GM10248 (cell line): ENCODE data around the gene BHLHE23.

Experiments
- CTCF ChIA-PET: fragments of 300-600 bp; sonication (Branson Sonifier 250); formaldehyde crosslinking; extraction: SDS; loops from one replicate; lab custom pipeline; 2021; ENCODE audit warnings: antibody characterized with exemption; lab: Yijun Ruan, JAX
- POLR2A ChIA-PET: fragments of 350-650 bp; sonication (Branson Sonifier 250); formaldehyde crosslinking; extraction: SDS; loops from one replicate; lab custom pipeline; 2020; ENCODE audit warnings: antibody characterized with exemption; lab: Yijun Ruan, JAX
- DNase-seq: peaks from one replicate; pipeline ENCODE4 v3.0.0; 2012; ENCODE audit errors: extremely low spot score
- TF ChIP-seq, protein P1 (sequence below): IDR thresholded peaks from 2 replicates; pipeline ENCODE4 v1.5.1; 2012; ENCODE audit warnings: mild to moderate bottlenecking, low read depth; ENCODE audit errors: extremely low read depth, missing control alignments, control extremely low read depth

BHLHE23 gene

DNA sequence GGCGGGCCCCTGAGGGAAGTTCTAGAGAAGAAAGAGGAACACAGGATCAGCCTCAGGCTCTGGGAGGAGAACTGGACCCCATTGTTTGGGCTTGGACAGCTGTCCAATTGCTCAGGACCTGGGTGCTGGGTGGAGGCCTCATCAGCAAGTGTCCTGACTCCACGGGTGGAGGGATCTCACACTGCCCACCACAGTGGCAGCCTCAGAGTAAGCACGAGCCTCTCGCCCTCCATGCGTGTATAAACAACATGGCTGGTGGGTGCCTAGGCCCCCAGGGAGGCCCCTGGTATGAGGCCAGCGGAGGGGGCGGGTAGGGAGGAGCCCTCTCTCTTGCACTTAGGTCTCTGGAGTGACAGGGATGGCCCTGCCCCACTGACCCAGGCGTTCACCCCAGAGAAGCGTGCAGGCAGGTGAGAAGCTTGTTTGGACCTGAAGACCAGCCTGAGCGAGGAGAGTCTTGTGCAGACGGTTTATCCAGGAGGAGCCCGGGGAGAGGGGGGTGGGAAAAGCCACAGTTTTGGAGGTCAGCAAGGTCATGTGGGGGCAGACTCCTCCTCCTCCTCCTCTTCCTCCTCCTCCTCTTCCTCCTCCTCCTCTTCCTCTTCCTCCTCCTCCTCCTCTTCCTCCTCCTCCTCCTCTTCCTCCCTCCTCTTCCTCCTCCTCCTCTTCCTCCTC lies 41.9 kb upstream of the BHLHE23 start:
- no peak for DNase-seq
- POLR2A ChIA-PET, result no interaction called here
- CTCF ChIA-PET, result no interaction called here
- TF ChIP-seq, protein P1, sequence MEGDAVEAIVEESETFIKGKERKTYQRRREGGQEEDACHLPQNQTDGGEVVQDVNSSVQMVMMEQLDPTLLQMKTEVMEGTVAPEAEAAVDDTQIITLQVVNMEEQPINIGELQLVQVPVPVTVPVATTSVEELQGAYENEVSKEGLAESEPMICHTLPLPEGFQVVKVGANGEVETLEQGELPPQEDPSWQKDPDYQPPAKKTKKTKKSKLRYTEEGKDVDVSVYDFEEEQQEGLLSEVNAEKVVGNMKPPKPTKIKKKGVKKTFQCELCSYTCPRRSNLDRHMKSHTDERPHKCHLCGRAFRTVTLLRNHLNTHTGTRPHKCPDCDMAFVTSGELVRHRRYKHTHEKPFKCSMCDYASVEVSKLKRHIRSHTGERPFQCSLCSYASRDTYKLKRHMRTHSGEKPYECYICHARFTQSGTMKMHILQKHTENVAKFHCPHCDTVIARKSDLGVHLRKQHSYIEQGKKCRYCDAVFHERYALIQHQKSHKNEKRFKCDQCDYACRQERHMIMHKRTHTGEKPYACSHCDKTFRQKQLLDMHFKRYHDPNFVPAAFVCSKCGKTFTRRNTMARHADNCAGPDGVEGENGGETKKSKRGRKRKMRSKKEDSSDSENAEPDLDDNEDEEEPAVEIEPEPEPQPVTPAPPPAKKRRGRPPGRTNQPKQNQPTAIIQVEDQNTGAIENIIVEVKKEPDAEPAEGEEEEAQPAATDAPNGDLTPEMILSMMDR, result no peak

DNA sequence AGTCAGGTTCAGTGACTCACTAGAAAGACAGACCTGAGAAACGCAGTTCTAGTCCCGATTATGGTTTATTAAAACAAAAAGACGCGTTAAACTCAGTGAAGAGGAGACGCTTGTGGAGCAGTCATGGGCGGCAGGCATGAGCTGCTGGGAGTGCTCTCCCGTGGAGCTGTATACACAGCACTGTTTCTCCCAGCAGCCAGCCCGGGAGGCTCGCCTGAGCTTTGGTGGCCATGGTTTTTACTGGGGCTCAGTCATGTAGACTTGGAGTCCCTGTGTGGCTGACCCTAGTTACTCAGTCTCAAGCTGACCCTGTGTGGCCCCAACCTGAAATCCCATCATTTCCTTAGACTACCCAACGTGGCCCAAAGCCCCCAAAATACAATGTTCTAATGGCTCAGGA lies 41.2 kb upstream of the BHLHE23 start:
- POLR2A ChIA-PET, result no interaction called here
- TF ChIP-seq, protein P1, result no peak
- no peak for DNase-seq
- CTCF ChIA-PET, result interaction anchor here (1.4 kb wide), 1 partner anchor 75 kb away, joined by 3 read pairs; no protein-coding TSS in a partner anchor

DNA sequence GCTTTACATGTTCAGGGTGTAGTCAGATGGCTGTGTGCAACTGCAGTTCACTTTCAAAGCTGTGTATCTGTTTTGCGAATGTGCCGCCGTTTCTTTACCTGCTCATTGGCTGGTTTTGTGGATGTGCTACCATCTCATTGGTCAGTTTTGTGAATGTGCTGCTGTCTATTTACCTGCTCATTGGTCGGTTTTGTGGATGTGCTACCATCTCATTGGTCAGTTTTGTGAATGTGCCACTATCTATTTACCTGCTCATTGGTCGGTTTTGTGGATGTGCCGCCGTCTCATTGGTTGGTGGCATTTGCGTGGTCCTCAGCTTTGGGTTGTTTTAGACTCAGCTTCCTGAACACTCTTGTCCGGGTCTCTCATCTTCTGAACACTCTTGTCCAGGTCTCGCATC lies 40.5 kb upstream of the BHLHE23 start:
- ChIA-PET POLR2A (no interaction called here), CTCF (interaction anchor here (0.8 to 1.4 kb wide), 3 partner anchors 9 to 75 kb away, joined by 3 read pairs; no protein-coding TSS in a partner anchor)
- no peak for DNase-seq

DNA sequence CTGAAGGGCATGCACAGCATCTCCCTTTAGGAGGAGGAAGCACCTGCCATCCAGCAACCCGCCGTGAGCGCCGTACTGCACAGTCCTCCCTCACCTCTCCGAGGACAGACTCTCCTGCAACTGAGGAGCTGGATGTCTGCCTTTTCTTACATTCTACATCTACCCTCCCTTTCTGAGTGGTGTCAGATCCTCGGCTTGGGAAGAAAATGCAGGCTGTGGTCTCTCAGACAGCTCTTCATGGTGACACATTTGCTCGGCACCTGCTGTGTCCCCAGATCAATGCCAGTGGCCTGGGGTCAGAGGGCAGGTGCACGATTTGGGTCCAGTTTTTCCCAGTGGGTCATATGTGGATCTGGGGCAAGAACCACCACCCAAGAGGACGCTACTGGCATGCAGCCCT lies 40.1 kb upstream of the BHLHE23 start:
- ChIA-PET CTCF (interaction anchor here (0.8 to 1.4 kb wide), 3 partner anchors 9 to 74 kb away, joined by 3 read pairs; no protein-coding TSS in a partner anchor), POLR2A (no interaction called here)
- TF ChIP-seq, protein P1, result no peak
- no peak for DNase-seq

More for the DNA sequence above, 40.5 kb upstream of the BHLHE23 start:
- TF ChIP-seq, protein P1, result no peak

DNA sequence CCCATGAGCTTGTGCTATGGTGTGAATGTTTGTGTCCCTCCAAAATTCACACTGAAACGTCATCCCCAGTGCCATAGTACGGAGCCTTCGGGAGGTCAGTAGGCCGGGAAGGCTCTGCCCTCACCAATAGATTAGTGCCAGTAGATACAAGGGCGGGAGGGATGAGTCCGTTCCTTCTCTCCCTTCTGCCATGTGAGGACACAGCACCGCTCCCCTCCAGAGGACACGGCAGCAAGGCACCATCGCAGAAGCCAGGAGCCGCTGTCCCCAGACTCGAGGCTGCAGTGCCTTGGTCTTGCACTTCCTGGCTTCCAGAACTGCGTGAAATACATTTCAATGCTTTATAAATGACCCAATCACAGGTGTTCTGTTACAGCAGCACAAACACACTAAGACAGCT lies 39.2 kb upstream of the BHLHE23 start:
- CTCF ChIA-PET, result interaction anchor here (2.5 kb wide), 1 partner anchor 10 kb away, joined by 14 read pairs; no protein-coding TSS in a partner anchor
- POLR2A ChIA-PET, result no interaction called here
- TF ChIP-seq, protein P1, result no peak
- DNase-seq, result no peak

DNA sequence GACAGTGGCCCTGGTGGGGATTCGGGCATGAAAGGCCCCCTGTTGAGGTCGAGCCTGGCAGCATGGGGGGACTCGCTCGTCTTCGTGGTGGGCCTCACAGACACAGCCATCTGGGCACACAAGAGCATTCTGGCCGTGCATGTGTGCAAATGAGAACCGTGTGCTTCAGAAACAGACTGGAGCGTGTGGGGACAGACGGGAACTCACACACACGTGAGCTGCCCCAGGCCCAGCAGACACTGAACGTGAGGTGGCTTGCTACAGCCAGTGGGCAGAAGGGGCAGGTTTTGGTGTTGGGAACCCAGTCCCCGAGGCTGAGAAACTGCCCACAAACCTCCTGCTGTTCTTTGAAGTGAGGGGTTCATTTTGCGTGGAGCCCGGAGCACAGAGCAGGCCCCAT lies 38.6 kb upstream of the BHLHE23 start:
- ChIA-PET POLR2A (no interaction called here), CTCF (interaction anchor here (2.5 kb wide), 1 partner anchor 10 kb away, joined by 14 read pairs; no protein-coding TSS in a partner anchor)
- no peak for DNase-seq
- TF ChIP-seq, protein P1, result no peak
